NCI-H2227 treated with DMSO at 0.1 percent for 48 hours (cell line): ENCODE measurements around the gene CREBBP.

Experiments
- DNase-seq: peaks from one replicate; lab custom pipeline; 2025; lab: John Stamatoyannopoulos, UW

Gene CREBBP

DNA sequence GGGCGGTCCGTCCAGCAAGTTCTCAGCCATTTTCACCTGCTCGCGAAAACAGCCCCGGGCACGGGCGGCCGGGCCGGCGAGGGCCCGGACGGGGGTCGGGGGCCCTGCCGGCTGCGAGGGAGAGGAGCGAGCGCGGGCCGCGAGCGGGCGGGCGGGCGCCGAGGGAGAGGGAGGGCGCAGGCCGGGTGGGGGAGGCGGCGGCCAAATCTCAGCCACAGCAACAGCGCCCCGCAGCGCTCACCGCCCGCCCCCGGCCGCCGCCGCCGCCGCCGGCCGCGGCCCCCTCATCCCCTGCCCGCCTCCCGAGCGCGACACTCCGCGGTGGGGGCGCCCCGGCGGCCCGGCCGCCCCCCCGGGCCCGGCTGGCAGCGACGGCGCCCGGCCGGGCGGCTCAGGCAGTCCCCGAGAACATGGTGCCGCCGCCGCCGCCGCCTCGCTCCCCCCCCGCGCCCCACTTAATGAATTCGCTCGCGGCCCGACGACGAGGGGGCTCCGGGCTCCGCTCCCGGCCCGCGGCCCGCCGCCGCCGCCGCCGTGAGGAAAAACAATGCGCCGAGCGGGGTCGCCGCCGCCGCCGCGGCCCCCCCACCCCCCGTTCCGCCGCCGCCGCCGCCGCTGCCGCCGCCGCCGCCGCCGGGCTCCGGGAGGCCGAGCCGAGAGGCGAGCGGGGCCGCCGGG is 487 bp downstream of the CREBBP start:
- DNase-seq: peak; percentile 12

DNA sequence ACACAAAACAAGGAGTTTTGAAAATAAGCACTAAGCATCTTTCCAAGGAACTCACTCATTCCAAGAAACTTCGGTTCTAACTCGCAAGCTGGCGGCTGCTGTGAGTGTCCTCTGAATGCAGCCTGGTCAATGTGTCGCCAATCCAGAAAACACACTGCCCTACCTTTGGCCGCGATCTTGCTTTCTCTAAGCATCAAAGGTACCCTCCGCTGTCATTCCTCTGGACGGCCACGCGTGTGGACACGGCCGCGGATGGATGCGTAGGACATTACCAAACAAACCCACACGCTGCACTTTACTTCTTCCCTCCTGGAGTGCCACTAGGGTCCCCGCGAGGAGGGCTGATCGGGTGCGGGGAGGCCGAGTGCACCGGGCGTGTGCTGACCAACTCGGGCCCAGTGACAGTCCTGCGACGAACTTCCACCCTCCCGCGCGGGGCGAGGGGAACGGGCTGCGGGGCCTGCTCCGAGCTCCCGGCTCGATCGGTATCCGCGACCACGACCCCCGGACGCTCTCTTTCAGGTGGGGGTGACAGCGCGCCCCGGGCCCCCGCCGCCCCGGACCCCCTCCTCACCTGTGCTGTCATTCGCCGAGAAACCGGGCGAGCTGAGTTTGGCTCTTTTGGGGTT is 1.1 kb downstream of the CREBBP start:
- no peak for DNase-seq

DNA sequence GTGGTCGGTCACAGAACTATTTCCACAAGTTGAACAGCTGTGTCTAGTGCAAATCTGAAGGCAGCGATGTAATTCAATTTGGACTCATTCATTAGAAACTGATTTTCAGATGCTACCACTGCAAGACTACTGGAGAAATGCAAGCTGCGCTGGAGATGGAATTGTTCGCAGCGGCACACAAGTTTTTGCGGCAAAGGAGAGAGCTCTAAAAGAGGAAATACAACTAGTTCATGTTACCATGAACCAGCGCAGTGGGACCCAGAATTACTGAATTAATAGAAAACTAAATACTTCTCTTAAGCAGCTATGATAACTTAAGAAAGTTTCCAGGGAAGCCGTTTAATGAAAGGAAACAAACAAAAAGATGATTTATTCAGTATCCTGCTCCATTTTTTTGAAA is 1.9 kb downstream of the CREBBP start:
- DNase-seq: no peak

DNA sequence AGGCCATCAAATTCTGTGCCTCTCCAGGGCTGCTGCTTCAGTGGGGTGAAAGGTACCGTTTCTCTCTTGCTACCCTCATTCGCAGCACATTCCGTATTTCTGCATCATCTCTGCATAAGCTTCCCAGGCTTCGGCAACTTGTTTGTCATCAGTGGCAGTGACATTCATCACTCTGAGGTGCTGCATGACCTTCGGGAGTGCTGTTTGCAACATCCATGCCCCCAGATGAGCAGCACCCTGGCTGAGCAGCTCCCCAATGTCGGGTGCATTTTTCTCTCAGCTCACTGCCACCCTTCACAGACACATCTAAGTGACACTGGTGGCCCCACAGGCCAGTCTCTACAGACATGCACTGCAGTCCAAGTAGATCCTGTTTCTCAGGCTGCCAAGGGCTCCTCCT is 3.8 kb downstream of the CREBBP start:
- DNase-seq: no peak

DNA sequence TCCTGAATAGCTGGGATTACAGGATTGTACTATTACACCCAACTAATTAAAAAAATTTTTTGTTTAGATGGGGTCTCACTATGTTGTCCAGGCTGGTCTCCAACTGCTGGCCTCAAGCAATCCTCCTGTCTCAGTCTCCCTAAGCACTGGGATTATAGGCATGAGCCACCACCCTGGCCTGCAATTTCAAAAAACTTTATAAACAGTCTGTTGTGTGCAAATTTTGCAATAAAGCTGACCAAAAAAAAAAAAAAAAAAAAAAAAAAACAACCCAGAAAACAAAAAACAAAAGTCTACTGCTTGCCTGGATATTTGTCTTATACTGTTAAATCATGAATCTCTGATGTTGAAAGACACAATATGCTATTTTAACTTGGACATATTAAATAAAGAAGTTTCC is 4.4 kb downstream of the CREBBP start:
- DNase-seq: no peak

DNA sequence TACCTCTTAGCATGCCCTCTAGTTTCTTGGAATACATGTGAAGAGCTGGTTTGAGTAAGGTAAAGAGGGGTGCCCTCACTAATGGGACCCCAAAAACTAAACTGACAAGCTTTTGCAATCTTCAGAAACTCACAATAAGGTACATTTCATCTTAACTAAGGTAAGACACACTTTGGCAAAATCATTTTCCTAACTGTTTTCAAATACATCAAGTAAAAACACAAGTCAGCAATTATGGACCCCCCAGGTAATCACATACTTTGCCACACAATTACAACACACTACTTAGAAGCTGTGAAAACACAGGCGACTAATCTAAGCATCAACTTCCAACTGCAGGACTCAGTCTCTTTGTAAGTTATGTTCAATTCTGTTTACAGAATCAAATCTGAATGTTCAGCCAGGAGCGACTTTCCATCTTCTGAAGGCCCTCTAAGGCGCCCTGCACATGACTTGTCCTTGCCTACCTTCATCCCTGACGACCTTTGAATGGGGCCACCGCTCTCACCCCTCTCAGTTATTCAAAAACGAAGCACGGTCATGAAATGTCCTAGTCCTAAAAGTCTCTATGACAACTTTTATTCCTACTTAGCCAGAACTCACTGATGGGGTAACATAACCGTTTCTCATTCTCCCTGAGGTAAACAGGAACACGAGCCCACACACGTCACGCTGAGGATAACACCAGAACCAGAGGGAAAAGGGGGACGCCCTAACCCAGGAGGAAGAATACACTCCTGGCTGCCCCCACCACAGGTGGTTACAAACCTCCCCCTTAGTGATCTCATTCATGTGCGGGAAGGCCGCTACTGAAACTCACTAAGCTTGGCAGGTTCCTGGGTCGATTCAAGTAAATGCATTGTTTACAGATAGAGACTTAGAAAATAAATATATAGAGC is 5.5 kb downstream of the CREBBP start:
- DNase-seq: no peak

DNA sequence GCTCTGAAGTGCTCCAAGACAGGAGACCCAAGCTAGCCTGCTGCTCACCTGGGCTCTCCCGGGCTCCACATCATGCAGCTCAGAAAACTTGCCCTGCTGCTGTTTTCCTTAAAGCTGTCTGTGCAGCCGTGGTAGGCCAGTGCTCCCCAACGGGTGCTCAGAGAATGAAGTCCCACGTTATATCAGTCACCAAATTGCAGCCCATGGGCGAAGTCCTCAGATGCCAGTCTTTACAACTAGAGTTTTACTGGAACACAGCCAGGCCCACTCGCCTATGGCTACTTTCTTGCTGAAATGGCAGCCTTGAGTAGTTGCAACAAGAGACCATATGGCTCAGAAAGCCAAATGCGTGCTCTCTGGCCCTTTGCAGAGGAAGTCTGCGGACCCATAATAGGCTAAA is 6.3 kb downstream of the CREBBP start:
- no peak for DNase-seq

DNA sequence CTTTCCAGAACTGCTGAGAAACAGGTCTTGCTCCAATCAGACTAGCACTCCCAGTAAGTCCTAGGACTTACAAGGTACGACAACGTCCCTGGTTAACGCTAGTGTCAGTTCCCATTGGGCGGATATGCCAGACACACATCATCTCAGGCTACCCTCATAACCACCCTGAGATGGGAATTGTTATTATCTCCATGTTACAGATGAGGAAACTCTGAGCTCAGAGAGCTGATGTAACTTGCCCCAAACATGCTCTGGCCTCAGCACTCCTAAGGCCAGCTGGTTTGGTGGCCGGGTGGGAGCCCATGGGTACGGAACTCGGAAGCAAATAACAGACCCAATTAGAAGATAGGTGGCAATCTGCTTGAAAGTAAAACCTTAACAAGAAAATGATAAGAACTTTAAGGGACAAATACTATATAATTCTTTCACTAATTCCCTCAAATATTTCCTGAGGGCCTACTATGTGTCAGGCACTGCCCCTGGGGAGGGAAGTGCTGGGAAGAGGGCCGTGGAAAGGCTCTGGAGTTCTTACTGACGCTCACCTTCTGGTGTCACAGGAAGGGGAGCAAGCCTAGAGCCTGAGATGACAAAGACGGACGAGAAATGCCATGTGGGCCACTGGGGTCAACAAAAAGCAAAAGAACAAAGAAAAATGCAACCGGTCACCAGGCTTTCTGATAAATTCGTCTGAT is 6.9 kb downstream of the CREBBP start:
- DNase-seq: no peak

DNA sequence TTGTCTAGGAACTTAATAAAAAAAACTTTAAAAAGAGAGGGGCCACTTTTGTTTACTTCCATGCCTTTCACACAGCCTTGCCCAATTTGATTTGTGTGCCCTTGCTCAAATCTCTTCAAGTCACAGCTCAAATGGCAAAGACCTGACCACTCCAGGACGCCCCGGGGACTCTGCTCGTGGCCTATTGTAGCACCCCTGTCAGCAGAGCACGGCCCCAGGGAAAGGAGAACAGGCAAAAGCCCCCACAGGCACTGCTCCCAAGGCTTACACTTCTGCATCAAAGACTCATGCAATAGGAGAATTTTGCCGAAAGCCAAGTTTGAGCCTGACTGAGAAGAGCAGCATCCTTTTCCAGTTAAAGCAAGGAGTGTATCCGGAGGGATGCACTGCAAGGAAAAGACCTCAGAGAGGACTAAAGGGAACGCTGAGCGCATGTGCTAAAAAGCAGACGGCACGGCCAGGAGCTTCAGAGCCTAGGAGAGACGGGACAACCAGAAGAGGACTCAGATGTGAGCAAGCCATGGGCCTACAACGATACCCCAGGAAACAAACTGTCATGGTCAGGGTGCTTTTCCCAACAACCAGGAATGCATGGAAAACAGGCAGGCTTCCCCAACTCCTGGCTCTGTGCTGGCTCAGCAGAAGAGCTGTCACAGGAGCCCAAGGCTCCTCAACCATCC is 8.2 kb downstream of the CREBBP start:
- no peak for DNase-seq

DNA sequence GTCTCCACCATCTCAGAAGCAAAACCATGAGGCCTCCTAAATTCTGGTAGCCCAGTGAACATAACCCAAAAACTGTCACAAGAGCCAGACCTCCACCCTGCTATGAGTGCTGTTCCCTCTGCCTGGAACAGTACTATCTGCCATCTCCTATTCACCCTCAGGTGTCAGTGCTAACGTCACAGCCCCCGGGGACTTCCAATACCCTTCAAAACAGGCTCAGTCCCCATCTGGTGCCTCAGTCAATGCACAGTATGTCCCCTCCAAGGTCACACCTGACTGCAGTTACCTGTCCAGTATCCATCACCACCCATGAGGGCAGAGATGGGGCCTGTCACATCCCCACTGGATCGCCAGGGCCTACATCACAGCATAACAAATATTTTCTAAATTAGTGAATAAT is 11.5 kb downstream of the CREBBP start:
- DNase-seq: no peak

DNA sequence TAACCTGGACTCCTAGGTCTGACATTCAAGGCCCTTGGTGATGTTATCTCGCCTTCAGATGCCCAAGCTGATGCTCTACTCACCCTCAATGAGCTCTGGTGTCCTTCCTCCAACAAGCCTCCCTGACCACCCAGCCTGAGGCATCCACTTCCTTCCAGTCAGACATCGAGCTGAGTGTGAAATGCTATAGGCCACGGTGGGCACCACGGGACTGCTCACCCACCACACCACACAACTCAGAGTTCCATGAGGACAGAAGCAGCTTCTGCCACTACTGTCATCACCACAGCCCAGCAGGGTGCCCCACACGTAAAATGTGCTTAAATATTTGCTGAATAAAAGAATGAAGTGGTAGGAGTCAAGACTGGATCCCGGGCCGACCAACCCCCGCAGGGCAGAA is 12.0 kb downstream of the CREBBP start:
- no peak for DNase-seq

DNA sequence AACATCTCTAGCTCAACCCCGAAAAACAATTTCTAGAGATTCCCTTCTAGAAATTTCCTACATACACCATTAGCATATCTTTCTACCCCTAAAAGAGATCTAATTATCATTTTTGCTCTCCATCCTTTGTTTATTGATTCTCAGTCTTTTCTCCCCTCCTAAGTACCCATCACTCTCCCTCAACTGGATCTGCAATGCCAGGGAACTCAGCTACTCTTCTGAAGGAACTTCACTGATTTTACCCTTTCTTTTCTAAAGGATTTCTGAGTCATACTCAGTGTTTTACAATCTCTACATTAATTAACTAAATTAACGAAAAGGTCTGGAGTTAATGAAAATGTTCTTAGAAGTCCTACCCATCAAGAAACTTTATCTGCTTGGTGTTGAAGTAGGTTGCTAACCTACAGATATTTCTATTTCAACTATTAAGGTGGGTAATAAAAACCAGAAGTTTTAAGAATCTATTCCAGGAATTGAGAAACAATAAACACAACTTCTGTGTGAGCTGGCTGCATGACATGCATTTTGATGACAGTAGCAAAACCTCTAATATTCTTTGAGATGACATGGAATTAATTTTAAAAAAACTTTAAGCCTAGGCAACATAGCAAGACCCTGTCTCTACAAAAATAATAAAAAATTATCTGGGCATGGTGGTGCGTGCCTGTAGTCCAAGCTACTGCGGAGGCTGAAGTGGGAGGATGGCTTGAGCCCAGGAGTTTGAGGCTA is 13.6 kb downstream of the CREBBP start:
- no peak for DNase-seq

DNA sequence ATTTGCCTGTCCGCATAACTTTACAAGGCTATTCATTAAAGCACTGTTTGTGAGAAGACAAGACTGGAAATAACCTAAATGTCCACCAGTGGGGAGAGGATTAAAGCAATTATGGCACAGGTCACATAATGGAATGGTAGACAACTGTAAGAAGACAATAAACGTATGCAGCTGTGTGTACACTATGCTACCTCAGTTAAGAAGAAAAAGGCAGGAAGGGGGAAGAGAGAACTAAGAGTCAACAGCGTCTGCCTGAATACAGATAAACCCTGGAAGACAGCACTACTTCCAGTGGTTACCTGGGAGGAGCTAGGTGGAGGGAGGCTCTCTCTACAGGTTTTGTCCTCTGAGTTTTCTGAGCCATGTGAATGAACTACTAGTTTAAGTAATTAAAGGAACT is 15.3 kb downstream of the CREBBP start:
- DNase-seq: no peak

DNA sequence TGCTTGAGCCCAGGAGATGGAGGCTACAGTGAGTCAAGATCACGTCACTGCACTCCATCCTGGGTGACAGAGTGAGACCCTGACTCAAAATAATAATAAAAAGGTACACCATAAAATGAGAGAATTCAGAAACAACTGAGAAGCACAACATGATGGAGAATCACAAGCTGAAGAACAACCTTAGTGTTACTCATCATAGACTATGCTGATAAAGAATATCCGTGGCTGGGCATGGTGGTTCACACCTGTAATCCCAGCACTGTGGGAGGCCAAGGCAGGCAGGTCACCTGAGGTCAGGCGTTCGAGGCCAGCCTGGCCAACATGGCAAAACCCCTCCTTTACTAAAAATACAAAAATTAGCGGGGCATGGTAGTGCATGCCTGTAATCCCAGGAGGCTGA is 16.0 kb downstream of the CREBBP start:
- DNase-seq: no peak

DNA sequence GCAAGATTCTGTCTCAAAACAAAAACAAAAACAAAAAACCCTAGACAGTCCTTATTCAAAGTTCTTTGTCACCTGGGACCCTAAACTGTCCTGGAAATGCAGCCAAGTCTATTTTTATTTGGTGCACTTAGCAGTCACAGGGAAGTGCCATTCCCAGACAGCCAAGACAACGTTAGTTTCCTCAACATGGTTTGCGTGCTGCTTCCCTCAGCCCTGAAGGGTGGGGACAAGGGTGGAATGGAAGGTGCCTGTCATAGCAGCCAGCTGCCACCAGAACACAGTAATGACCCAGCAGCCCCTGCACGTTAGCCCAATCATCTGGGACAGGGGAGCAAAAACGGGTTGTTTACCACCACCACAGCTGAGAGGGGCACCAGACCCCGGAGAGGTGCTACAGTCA is 16.9 kb downstream of the CREBBP start:
- DNase-seq: no peak

DNA sequence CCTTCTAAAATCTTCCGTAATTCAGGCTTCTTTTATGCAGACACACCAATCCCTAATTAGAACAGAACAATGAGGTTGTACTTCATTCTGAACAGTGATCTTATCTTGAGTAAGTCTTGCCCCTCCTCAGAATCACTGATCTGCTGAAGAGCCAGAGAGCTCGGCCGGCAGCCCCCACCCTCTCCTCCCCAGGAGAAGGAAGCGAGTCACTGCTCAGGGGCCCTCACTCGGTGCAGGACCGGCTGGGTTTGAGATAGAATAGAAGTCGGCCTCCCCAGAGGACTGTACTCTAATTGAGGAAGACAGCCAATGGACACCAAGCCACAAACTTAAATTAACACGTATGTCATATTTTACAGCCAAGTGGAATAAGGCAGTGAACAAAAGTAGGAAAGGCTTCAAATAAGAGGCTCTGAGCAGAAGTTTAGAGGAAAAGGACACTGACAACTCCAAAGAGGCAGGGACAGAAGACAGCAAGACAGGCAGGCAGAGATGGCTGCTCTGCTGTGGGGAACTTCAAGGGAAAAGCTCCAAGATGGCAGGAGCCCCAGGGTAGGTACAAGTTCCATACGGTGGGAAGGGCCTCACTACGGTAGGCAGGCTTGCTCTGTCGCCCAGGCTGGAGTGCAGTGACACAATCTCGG is 18.6 kb downstream of the CREBBP start:
- DNase-seq: no peak

DNA sequence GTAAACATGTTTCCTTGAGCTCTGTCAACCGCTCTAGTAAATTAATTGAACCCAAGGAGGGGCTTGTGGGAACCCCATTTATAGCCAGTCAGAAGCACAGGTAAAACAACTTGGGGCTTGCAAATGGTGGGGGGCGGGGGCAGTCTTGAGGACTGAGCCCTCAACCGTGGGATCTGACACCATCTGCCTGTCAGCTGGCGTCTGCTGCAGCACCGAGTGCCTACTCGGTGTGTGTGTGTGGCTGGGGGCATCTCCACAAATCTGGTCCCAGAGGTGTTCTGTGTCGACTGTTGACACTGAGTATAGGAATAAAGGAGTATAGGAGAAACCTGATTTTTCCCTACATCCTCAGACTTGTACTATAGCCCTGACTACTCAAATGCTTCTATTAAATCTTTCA is 20.6 kb downstream of the CREBBP start:
- no peak for DNase-seq

DNA sequence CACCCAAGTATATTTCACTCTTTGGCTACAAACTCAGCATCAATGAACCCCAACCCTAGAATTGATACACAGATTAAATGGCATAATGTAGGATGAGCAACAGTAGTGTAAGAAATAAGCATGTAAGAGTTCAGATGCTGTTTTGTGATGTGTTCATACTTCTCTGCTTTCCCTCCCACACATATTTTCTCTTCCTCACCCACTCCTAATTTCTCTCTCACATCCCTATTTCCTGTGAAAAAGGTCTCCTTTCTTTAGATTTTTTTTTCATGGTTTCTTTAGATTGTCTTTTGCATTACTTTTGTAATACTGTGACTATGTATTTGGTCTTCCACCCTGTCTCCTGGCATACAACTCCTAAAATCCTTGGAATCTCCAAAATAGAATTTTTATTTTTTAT is 21.7 kb downstream of the CREBBP start:
- DNase-seq: no peak

DNA sequence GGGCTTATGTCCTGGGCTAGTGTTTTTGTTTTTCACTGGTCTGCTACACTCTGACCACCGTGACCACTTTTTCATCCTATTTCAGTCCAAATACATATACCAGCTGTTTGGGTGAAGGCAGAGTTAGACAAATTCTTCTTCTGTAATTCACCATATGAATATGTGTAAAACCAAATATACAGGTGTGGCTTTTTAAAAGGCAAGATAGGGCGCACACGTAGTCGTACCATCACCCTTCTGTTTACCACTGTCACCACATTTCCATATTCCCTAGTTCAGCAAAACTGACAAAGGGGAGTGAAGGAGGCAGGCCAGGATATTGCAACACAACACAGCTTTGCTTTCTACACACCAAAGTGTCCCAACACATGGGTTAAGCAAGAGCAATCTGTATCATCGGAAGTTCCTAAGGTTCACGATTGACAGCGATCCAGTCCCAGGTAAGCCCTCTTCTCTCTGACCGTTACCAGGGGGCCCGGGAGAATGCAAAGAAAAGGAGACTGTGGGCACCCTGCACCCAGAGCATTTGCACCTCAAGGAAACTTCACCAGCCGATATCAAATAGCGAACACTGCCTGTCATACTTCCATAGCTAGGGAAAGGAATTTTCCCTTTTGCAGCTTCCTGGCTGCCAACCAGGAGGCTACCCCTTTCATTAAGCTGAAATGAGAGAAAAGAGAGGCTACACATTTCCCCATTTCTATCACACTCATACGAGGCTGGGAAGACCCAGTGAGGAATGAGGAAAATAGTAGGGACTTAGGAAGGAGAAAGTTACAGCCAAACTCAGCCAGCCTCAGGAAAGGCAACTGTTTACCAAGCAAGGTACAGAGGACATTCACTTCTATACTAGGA is 23.1 kb downstream of the CREBBP start:
- no peak for DNase-seq
